GM12878 (cell line): ENCODE results near the gene GOLIM4. TPM values are rescaled to one million over a fixed set of nuclear protein-coding genes. Genes with fewer than 3 reads are reported as not detected.

Source experiments
- ASH2L ChIP-seq: fragments of 300-600, 200-600 bp; sonication (generic); IDR thresholded peaks from 2 replicates; pipeline ENCODE4 v1.6.1; 2017; ENCODE audit warnings: low read depth, mild to moderate bottlenecking, borderline replicate concordance
- BACH1 ChIP-seq: fragments of 450-650 bp; IDR thresholded peaks from 2 replicates; pipeline ENCODE4 v1.6.1; 2017; ENCODE audit warnings: mild to moderate bottlenecking, borderline replicate concordance
- BCLAF1 ChIP-seq: fragments of 450-650 bp; IDR thresholded peaks from 2 replicates; pipeline ENCODE4 v1.6.1; 2017; ENCODE audit warnings: antibody characterized with exemption, mild to moderate bottlenecking, moderate library complexity
- CBX3 ChIP-seq: fragments of 200-600 bp; sonication (generic); IDR thresholded peaks from 2 replicates; pipeline ENCODE4 v1.6.1; 2016; ENCODE audit warnings: low read depth, borderline replicate concordance
- CHD1 ChIP-seq: IDR thresholded peaks from 2 replicates; pipeline ENCODE4 v1.6.1; 2012; ENCODE audit warnings: low read depth, low read length, improper control_type of control experiment
- E2F4 ChIP-seq: IDR thresholded peaks from 2 replicates; pipeline ENCODE4 v1.6.1; 2012; ENCODE audit warnings: low read depth, low read length, improper control_type of control experiment
- HCFC1 ChIP-seq: fragments of 150-350 bp; IDR thresholded peaks from 2 replicates; pipeline ENCODE4 v1.6.1; 2014; ENCODE audit warnings: low read length
- MYB ChIP-seq: fragments of 150-350 bp; IDR thresholded peaks from 2 replicates; pipeline ENCODE4 v1.6.1; 2014; ENCODE audit warnings: mild to moderate bottlenecking, low read depth, low read length, borderline replicate concordance
- NBN ChIP-seq: fragments of 450-650 bp; IDR thresholded peaks from 2 replicates; pipeline ENCODE4 v1.6.1; 2016
- NFXL1 ChIP-seq: fragments of 450-650 bp; IDR thresholded peaks from 2 replicates; pipeline ENCODE4 v1.6.1; 2017; ENCODE audit warnings: antibody characterized with exemption, mild to moderate bottlenecking, borderline replicate concordance
- NFYA ChIP-seq: IDR thresholded peaks from 2 replicates; pipeline ENCODE4 v1.6.1; 2011; ENCODE audit warnings: low read depth, mild to moderate bottlenecking, low read length, improper control_type of control experiment, borderline replicate concordance
- POLR2AphosphoS2 ChIP-seq: IDR thresholded peaks from 2 replicates; pipeline ENCODE4 v1.6.1; 2011; ENCODE audit warnings: low read depth, mild to moderate bottlenecking, low read length, improper control_type of control experiment, moderate library complexity
- RAD21 ChIP-seq: IDR thresholded peaks from 2 replicates; pipeline ENCODE4 v1.6.1; 2011; ENCODE audit warnings: mild to moderate bottlenecking, low read depth, low read length, moderate library complexity; ENCODE audit not compliant: insufficient read depth
- RFX5 ChIP-seq: IDR thresholded peaks from 2 replicates; pipeline ENCODE4 v1.6.1; 2011; ENCODE audit warnings: low read depth, low read length, improper control_type of control experiment
- SMAD5 ChIP-seq: IDR thresholded peaks from 2 replicates; pipeline ENCODE4 v1.6.1; 2016; ENCODE audit warnings: antibody characterized with exemption, low read depth
- SMARCA5 ChIP-seq: fragments of 450-650 bp; IDR thresholded peaks from 2 replicates; pipeline ENCODE4 v1.6.1; 2017; ENCODE audit warnings: mild to moderate bottlenecking
- SMC3 ChIP-seq: IDR thresholded peaks from 2 replicates; pipeline ENCODE4 v1.6.1; 2011; ENCODE audit warnings: low read length, improper control_type of control experiment, borderline replicate concordance
- SPI1 ChIP-seq: IDR thresholded peaks from 2 replicates; pipeline ENCODE4 v1.6.1; 2011; ENCODE audit warnings: low read depth, mild to moderate bottlenecking, low read length, moderate library complexity, borderline replicate concordance; ENCODE audit not compliant: insufficient read depth
- TCF12 ChIP-seq: IDR thresholded peaks from 2 replicates; pipeline ENCODE4 v1.6.1; 2011; ENCODE audit warnings: low read depth, mild to moderate bottlenecking, low read length
- polyA plus RNA-seq, 11 experiments: library from polyadenylated mRNA; depleted of rRNA in 4 of 11; unstranded in 6 of 11; stranded (reverse) in 5 of 11; fragments of >200 nt; fragmentation: Nextera tagmentation in 4 of 11; fragmentation: Illumina TruSeq in 1 of 11; extraction: Ambion mirVana in 4 of 11; extraction: Trizol in 1 of 11; gene quantifications; 1 replicate in 1 of 11; 2 replicates in 10 of 11; pipeline versions ENCODE4 v1.2.1 to v1.2.3, GENCODE V29; 2011 to 2016; ENCODE audit warnings: inconsistent platforms in 2 of 11, missing spikeins in 2 of 11, low read depth in 1 of 11
- total RNA-seq, 4 experiments: library from RNA; depleted of rRNA in 3 of 4; stranded (reverse); fragments of >200 nt in 3 of 4; fragmentation: Illumina TruSeq in 1 of 4; extraction: Trizol in 1 of 4; gene quantifications; 2 replicates each; pipeline versions ENCODE4 v1.2.1 to v1.2.3, GENCODE V29; 2013 to 2021
- TF ChIP-seq, protein P1 (sequence below): IDR thresholded peaks from 2 replicates; pipeline ENCODE4 v1.6.1; 2012; ENCODE audit warnings: improper control_type of control experiment, low read depth, low read length; ENCODE audit not compliant: insufficient replicate concordance
- TF ChIP-seq, protein P2 (sequence below): fragments of 450-650 bp; IDR thresholded peaks from 2 replicates; pipeline ENCODE4 v1.6.1; 2017; ENCODE audit warnings: borderline replicate concordance

Gene GOLIM4
- total and polyA plus RNA-seq, 10 of the 15 experiments (the other 5 are each of a cell fraction or from before 2014, with no cell fraction given): 11.1 to 32.4 (median 19.3) TPM

DNA sequence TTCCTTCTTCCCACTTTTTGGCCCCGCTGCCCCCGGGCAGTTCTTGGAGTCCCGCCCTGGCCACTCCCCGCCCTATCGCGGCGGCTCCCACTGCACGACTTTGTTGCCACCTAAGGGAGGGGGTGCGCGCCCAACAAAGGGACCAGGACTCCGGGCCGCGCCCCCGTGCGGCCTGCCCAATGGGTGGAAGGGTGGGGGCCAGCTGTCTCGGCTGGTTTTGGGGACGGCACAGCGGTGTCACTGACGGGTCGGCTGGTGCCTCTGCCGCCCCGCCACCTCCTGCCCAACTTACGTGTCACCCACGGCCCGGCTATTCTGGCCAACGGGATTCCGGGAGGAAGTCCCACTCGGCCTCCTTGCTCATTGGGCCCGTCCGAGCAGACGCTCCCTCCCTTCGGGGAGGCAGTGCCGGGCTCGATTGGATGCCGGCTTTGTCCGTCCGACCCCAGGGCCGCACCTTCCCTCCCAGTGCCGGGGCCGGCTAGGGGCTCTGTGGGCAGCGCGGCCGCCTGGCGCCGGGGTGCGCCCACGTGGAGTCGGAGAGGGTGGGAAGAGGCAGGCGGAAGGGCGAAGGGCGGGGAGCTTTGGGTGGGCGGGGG is at the start of gene GOLIM4 (continued):
- no peak for TF ChIP-seq NFYA
- TF ChIP-seq CHD1: no peak
- TF ChIP-seq NBN: no peak; the same call in 1 of the 2 replicates
- TF ChIP-seq, protein P1, sequence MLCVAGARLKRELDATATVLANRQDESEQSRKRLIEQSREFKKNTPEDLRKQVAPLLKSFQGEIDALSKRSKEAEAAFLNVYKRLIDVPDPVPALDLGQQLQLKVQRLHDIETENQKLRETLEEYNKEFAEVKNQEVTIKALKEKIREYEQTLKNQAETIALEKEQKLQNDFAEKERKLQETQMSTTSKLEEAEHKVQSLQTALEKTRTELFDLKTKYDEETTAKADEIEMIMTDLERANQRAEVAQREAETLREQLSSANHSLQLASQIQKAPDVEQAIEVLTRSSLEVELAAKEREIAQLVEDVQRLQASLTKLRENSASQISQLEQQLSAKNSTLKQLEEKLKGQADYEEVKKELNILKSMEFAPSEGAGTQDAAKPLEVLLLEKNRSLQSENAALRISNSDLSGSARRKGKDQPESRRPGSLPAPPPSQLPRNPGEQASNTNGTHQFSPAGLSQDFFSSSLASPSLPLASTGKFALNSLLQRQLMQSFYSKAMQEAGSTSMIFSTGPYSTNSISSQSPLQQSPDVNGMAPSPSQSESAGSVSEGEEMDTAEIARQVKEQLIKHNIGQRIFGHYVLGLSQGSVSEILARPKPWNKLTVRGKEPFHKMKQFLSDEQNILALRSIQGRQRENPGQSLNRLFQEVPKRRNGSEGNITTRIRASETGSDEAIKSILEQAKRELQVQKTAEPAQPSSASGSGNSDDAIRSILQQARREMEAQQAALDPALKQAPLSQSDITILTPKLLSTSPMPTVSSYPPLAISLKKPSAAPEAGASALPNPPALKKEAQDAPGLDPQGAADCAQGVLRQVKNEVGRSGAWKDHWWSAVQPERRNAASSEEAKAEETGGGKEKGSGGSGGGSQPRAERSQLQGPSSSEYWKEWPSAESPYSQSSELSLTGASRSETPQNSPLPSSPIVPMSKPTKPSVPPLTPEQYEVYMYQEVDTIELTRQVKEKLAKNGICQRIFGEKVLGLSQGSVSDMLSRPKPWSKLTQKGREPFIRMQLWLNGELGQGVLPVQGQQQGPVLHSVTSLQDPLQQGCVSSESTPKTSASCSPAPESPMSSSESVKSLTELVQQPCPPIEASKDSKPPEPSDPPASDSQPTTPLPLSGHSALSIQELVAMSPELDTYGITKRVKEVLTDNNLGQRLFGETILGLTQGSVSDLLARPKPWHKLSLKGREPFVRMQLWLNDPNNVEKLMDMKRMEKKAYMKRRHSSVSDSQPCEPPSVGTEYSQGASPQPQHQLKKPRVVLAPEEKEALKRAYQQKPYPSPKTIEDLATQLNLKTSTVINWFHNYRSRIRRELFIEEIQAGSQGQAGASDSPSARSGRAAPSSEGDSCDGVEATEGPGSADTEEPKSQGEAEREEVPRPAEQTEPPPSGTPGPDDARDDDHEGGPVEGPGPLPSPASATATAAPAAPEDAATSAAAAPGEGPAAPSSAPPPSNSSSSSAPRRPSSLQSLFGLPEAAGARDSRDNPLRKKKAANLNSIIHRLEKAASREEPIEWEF: no peak
- no peak for TF ChIP-seq SMAD5
- TF ChIP-seq SMARCA5: no peak
- TF ChIP-seq CBX3: no peak
- peak; percentile 62; the same call in 1 of the 2 replicates for TF ChIP-seq BACH1
- TF ChIP-seq BCLAF1: no peak
- peak; percentile 73; the same call in 1 of the 2 replicates for TF ChIP-seq SPI1
- TF ChIP-seq, protein P2, sequence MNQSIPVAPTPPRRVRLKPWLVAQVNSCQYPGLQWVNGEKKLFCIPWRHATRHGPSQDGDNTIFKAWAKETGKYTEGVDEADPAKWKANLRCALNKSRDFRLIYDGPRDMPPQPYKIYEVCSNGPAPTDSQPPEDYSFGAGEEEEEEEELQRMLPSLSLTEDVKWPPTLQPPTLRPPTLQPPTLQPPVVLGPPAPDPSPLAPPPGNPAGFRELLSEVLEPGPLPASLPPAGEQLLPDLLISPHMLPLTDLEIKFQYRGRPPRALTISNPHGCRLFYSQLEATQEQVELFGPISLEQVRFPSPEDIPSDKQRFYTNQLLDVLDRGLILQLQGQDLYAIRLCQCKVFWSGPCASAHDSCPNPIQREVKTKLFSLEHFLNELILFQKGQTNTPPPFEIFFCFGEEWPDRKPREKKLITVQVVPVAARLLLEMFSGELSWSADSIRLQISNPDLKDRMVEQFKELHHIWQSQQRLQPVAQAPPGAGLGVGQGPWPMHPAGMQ: no peak
- no peak for TF ChIP-seq NFXL1
- TF ChIP-seq MYB: no peak
- no peak for TF ChIP-seq SMC3
- 0 out of 2 replicates have a peak, but pooled peaks have one; percentile 13 for TF ChIP-seq HCFC1
- TF ChIP-seq TCF12: 0 out of 2 replicates have a peak, but pooled peaks have one; percentile 3
- TF ChIP-seq RAD21: no peak
- TF ChIP-seq E2F4: no peak
- TF ChIP-seq ASH2L: no peak
- no peak for TF ChIP-seq RFX5
- no peak for TF ChIP-seq POLR2AphosphoS2
